ENCODE data around the gene RBM47. TPM values are rescaled to one million over a fixed set of nuclear protein-coding genes. Genes with fewer than 3 reads are reported as not detected.

The RBM47 gene
- total RNA-seq, 1 experiment from 2014 or later, result 70.3 TPM

DNA sequence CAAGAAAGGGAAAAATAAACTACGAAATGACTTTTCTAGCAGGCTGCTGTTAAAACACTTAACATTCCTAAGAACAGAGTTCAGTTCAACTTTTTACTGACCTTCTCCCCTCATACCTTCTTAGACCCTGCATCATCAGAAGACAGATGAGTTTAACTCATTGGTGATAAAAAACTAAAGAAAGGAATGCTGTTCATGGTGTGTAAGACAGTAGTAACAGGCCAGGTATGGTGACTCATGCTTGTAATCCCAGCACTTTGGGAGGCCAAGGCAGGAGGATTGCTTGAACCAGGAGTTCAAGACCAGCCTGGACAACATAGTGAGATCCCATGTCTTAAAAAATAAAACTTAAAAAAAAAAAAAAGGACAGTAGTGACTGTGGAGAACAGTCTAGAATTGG, 16.2 kb downstream of the RBM47 start:
- H3K27ac Mint-ChIP-seq, result no peak overlapping the region
- no peak for TF ChIP-seq CTCF (conservative IDR thresholded peaks at IDR 0.05)
- Histone ChIP-seq H3K23me2 (ENCODE audit: insufficient read length, low read depth, low read length, poor library complexity, severe bottlenecking) (no peaks in the 10 kb centered on the region), H4K91ac (ENCODE audit: insufficient read length, low read depth, low read length) (no peak overlapping the region), H3K4me1 (ENCODE audit: insufficient read depth, low read length) (no peaks in the 10 kb centered on the region), H3K79me1 (ENCODE audit: insufficient read depth, low read depth, low read length, poor library complexity, severe bottlenecking) (peaks cover 5% of the 10 kb centered on the region), H3K56ac (ENCODE audit: insufficient read length, low read depth, low read length) (no peak overlapping the region), H3T11ph (ENCODE audit: low read length) (no peak overlapping the region), H3K27me3 (ENCODE audit: insufficient read depth, low read length) (no peaks in the 10 kb centered on the region), H2AFZ (ENCODE audit: low read length) (no peak overlapping the region), H3K14ac (ENCODE audit: insufficient read depth, low read length) (no peak overlapping the region), H2BK20ac (ENCODE audit: low read depth, low read length, poor library complexity, severe bottlenecking) (no peak overlapping the region), H4K8ac (replicated peaks; ENCODE audit: insufficient read length, low read depth, low read length) (no peak overlapping the region), H4K5ac (ENCODE audit: insufficient read length, low read depth, low read length) (no peak overlapping the region), H3K23ac (ENCODE audit: insufficient read length, low read depth, low read length) (no peak overlapping the region), H3K4ac (ENCODE audit: low read depth, low read length) (no peak overlapping the region), H2BK120ac (ENCODE audit: low read depth, low read length, poor library complexity, severe bottlenecking) (no peak overlapping the region), H3K9me3 (ENCODE audit: control insufficient read depth, low read depth, low read length) (no peaks in the 10 kb centered on the region), H3K79me2 (ENCODE audit: insufficient read depth, low read length) (peaks cover 28% of the 10 kb centered on the region; the same call in 1 of the 2 replicates), H2BK12ac (ENCODE audit: insufficient read length, low read depth, low read length) (no peak overlapping the region), H3K9ac (ENCODE audit: extremely low read depth, insufficient read length, low read length) (no peak overlapping the region), H4K20me1 (ENCODE audit: control insufficient read depth, insufficient read depth, insufficient read length) (no peaks in the 10 kb centered on the region), H3K18ac (ENCODE audit: insufficient read length, low read depth, low read length) (no peak overlapping the region), H2BK5ac (ENCODE audit: insufficient read length, low read length) (no peak overlapping the region), H2BK15ac (ENCODE audit: low read depth, low read length) (no peak overlapping the region), H3K27ac (ENCODE audit: insufficient read length, low read depth, low read length) (no peak overlapping the region), H2AK5ac (ENCODE audit: insufficient read length, low read length) (no peak overlapping the region), H3K4me2 (ENCODE audit: insufficient read depth, insufficient read length, low read length) (no peak overlapping the region)
- no peaks in the 10 kb centered on the region for H3K27me3 Mint-ChIP-seq (ENCODE audit: low read depth)
- 0 out of 5 replicates have a peak, but pooled peaks cover 0 to 3% of the 10 kb centered on the region in 2 experiments for H3K9me3 Mint-ChIP-seq
- H3K4me3 Mint-ChIP-seq, result no peak overlapping the region
- H3K4me1 Mint-ChIP-seq, result peaks cover 18 to 24% of the 10 kb centered on the region in 2 experiments
- no CpG with 5 or more reads among the region's 1 CpG for WGBS (ENCODE audit: extremely low coverage, insufficient read length, low lambda C conversion rate)
- H3K36me3 Mint-ChIP-seq (ENCODE audit: insufficient read depth in 1 of 3, low read depth in 3 of 3), result peaks cover 10 to 15% (median 13%) of the 10 kb centered on the region in 3 experiments; a peak in 6 of 7 replicates
- no peak for DNase-seq

Data from H9 (cell line).